ENCODE results near the gene TBATA. TPM values are rescaled to one million over a fixed set of nuclear protein-coding genes. Genes with fewer than 3 reads are reported as not detected.
A peak's percentile ranks its signal among the peaks of the same experiment; 100 is the strongest.

TBATA gene, protein sequence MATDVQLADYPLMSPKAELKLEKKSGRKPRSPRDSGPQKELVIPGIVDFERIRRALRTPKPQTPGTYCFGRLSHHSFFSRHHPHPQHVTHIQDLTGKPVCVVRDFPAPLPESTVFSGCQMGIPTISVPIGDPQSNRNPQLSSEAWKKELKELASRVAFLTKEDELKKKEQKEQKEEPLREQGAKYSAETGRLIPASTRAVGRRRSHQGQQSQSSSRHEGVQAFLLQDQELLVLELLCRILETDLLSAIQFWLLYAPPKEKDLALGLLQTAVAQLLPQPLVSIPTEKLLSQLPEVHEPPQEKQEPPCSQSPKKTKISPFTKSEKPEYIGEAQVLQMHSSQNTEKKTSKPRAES
- total RNA-seq (not detected), polyA plus RNA-seq (0.16 TPM)
- long read RNA-seq, donor 1, result 0 reads
- long read RNA-seq, donor 2, result 0 reads
- long read RNA-seq, donor 3, result 0 reads
- long read RNA-seq, donor 4, result 0 reads

DNA sequence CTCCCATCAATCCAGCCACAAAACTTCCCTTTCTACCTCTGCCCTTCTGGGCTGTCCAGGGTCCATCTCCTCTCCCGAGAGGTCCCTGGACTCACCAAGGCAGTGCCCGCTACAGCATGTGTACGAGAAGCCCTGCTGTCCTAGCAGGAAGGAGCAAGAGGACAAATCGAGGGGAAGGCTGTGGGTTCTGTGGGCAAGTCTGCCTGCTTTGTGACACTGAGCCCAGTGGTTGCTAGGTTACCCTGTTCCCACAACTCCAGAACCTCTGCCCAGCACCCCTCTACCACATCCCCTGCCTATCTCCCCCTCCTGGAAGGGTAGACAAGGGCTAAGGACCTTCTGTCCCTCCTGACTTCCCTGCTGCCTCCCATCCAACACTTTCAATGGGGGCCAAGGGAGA is at the start of gene TBATA:
TSS of gene TBATA (minus strand) at position 188 of the 400 bp plus-strand sequence. CDS start 1,998 bp downstream, outside the sequence.
- 70% methylated on average over 4 of the region's 4 CpGs for WGBS
- peaks cover 2% of the 10 kb centered on the region for H3K4me1 ChIP-seq (ENCODE audit: control insufficient read depth, insufficient read depth, low read length)
- DNase-seq (no peak), ATAC-seq (no peak)
- no peak within 1 kb of the TSS for H3K27ac ChIP-seq (ENCODE audit: low read length)
- intact Hi-C loops (cut with DNase I), result no loop called here
- H3K4me3 ChIP-seq (ENCODE audit: low read length), result no peak within 1 kb of the TSS
- no peaks in the 10 kb centered on the region for H3K9me3 ChIP-seq (ENCODE audit: control insufficient read depth, low read length)
- H3K27me3 ChIP-seq (ENCODE audit: control insufficient read depth, insufficient read depth), result no peaks in the 10 kb centered on the region

DNA sequence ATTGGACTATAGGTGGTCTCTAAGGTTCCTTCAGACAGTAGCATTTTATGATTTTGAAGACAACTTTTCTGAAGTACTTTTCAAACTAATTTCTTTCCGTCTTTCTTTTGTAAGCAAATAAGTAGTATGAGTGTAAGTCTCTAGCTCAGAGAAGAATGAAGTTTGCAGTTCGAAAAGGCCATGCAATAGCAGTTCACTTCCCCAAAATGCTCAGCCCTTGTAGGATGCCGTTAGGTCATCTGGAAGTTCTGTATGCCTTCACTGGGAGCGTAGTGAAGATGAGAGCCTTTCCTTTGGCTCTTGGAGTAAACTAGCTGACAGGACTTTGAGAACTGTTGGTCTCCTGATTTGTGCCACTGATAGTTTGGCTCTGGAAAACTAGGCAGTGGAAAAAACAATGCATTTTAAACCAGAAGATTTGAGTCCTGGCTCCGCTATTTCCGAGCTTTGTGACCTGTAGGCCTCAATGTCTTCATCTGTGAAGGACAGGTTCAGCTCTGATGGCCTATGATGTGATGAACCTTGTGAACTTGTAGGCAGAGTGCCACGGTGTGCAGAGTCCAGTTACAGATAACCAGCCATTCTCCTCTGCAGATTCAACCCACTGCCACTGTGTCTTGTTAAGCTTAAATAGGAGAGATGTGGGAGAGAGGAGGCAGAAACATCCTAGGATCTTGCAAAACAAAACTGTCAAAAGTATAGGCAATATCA is 49.4 kb upstream of the TBATA start:
- Histone ChIP-seq H3K9me3 (ENCODE audit: control insufficient read depth, low read length) (no peaks in the 10 kb centered on the region), H3K4me3 (ENCODE audit: low read length) (no peak overlapping the region), H3K27me3 (ENCODE audit: control insufficient read depth, insufficient read depth) (no peaks in the 10 kb centered on the region), H3K4me1 (ENCODE audit: control insufficient read depth, insufficient read depth, low read length) (peaks cover 6% of the 10 kb centered on the region), H3K27ac (ENCODE audit: low read length) (no peak overlapping the region)
- intact Hi-C loops (cut with DNase I), result no loop called here
- WGBS, result 83% methylated on average over 7 of the region's 7 CpGs
- ATAC-seq, result no peak
- DNase-seq, result no peak

- H3K4me1 ChIP-seq (ENCODE audit: control insufficient read depth, insufficient read depth, low read length), result peaks cover 6% of the 10 kb centered on the region
- no peak overlapping the region for H3K27ac ChIP-seq (ENCODE audit: low read length)
- ATAC-seq, result no peak
- H3K9me3 ChIP-seq (ENCODE audit: control insufficient read depth, low read length), result no peaks in the 10 kb centered on the region
- DNase-seq, result no peak
- intact Hi-C loops (cut with DNase I), result no loop called here
- WGBS, result 90% methylated on average over 5 of the region's 5 CpGs
- no peaks in the 10 kb centered on the region for H3K27me3 ChIP-seq (ENCODE audit: control insufficient read depth, insufficient read depth)
- no peak overlapping the region for H3K4me3 ChIP-seq (ENCODE audit: low read length)
These were observed 48.8 kb upstream of the TBATA start for GRCh38 chr10:70834021-70834420.

DNA sequence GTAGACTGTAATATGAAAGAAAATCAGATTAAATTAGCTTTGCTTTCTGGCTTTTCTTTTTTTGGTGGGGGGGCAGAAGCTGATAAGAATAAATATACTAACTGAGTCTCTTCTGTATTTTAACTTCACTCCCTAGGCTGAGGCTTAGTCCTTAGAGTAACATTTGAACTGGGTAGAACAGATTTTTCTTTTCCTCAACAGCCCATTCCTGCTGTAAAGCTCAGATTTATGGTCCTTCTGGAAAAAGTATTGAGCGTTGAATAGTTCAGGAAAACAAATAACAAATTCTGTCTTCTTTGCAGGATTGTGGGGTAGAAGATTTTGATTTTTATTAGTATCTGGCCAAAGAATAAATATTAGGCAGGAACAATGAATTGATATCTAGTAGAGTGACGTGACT is 48.4 kb upstream of the TBATA start:
- DNase-seq (no peak), ATAC-seq (no peak)
- 67% methylated on average over 2 of the region's 2 CpGs for WGBS
- intact Hi-C loops (cut with DNase I), result no loop called here
- no peaks in the 10 kb centered on the region for H3K9me3 ChIP-seq (ENCODE audit: control insufficient read depth, low read length)
- H3K27ac ChIP-seq (ENCODE audit: low read length), result no peak overlapping the region
- H3K4me3 ChIP-seq (ENCODE audit: low read length), result no peak overlapping the region
- H3K27me3 ChIP-seq (ENCODE audit: control insufficient read depth, insufficient read depth), result no peaks in the 10 kb centered on the region
- H3K4me1 ChIP-seq (ENCODE audit: control insufficient read depth, insufficient read depth, low read length), result peaks cover 6% of the 10 kb centered on the region

DNA sequence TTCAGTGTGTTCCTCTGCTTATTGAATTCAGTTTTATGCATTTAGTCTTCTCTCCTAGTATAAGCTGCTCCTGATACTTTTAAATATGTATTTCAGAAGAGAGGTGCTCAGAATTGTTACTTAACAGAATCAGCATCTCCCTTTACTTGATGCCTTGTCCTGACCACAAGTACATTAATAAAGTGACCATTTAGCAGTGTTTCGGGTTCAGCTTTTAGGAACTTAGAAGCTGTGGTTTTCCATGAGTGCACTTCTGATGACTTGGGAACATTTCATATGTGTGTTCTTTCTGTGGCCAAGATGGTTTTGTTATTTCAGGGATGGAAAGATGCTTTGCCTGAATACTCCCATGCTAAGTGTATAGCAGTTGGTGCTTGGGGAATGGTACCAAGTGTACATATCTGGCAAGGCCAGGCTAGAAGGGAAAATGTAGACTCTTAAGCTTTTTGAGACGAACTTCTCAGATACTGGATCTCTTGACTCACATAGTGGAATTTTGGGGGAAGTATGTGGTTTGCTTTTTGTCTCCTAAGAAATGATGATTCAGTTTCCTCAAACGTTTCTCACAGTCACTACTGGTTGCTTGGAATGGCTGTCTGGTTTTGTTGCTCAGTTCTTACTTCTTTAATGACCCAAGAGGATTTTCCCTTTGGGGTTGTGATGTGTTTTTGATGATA is 47.8 kb upstream of the TBATA start:
- 52% methylated on average over 3 of the region's 3 CpGs for WGBS
- ATAC-seq (peak in 1 of 2 donors; percentile 32), DNase-seq (no peak)
- Histone ChIP-seq H3K27ac (ENCODE audit: low read length) (no peak overlapping the region), H3K27me3 (ENCODE audit: control insufficient read depth, insufficient read depth) (no peaks in the 10 kb centered on the region), H3K4me3 (ENCODE audit: low read length) (no peak overlapping the region), H3K9me3 (ENCODE audit: control insufficient read depth, low read length) (no peaks in the 10 kb centered on the region), H3K4me1 (ENCODE audit: control insufficient read depth, insufficient read depth, low read length) (peaks cover 7% of the 10 kb centered on the region)
- intact Hi-C loops (cut with DNase I), result no loop called here

- ATAC-seq, result no peak
- 70% methylated on average over 3 of the region's 3 CpGs for WGBS
- no peak for DNase-seq
- Histone ChIP-seq H3K27me3 (ENCODE audit: control insufficient read depth, insufficient read depth) (no peaks in the 10 kb centered on the region), H3K4me1 (ENCODE audit: control insufficient read depth, insufficient read depth, low read length) (peaks cover 7% of the 10 kb centered on the region), H3K4me3 (ENCODE audit: low read length) (no peak overlapping the region), H3K9me3 (ENCODE audit: control insufficient read depth, low read length) (no peaks in the 10 kb centered on the region), H3K27ac (ENCODE audit: low read length) (no peak overlapping the region)
- intact Hi-C loops (cut with DNase I), result no loop called here
These were observed 47.0 kb upstream of the TBATA start for GRCh38 chr10:70832221-70832620.

DNA sequence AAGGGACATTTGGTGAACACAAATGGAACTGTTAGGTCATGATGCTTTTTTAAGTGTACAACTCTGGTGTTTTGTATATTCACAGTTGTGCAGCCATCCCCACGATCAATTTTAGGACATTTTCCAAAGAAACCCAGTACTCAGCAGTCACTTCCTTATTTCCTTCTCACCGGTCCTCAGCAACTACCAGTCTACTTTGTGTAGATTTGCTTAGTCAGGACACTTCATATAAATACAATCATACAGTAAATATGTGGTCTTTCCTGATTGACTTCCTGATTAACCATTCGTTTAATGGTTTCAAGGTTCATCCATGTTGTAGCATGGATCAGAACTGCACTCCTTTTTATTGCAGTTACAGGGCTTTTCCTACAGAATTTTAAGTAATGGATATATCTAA is 45.0 kb upstream of the TBATA start:
- WGBS, result 45% methylated on average over 3 of the region's 3 CpGs
- ATAC-seq, result no peak
- Histone ChIP-seq H3K27me3 (ENCODE audit: control insufficient read depth, insufficient read depth) (no peaks in the 10 kb centered on the region), H3K27ac (ENCODE audit: low read length) (no peak overlapping the region), H3K9me3 (ENCODE audit: control insufficient read depth, low read length) (no peaks in the 10 kb centered on the region), H3K4me1 (ENCODE audit: control insufficient read depth, insufficient read depth, low read length) (peaks cover 5% of the 10 kb centered on the region), H3K4me3 (ENCODE audit: low read length) (no peak overlapping the region)
- no peak for DNase-seq
- intact Hi-C loops (cut with DNase I), result no loop called here

DNA sequence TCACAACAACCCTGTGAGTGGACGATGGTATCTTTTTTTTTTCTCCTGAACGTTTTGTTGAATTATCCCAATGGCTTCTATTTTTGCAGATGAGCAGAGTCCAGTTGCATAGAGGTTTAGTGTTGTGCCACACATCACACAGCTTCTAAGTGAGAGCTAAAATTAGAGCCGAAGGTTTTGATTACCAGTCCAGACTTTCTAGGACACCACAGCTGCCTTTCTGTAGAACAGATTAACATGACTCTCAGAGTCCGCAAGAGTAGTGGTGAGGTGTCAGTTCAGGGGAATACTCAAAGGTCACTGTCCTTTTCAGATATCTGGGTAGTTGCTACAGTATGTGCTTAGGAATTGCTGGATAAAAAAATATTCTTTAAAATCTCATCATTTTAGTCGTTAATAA is 44.4 kb upstream of the TBATA start:
- Histone ChIP-seq H3K4me1 (ENCODE audit: control insufficient read depth, insufficient read depth, low read length) (peaks cover 5% of the 10 kb centered on the region), H3K9me3 (ENCODE audit: control insufficient read depth, low read length) (no peaks in the 10 kb centered on the region), H3K27me3 (ENCODE audit: control insufficient read depth, insufficient read depth) (no peaks in the 10 kb centered on the region), H3K27ac (ENCODE audit: low read length) (no peak overlapping the region), H3K4me3 (ENCODE audit: low read length) (no peak overlapping the region)
- 58% methylated on average over 5 of the region's 5 CpGs for WGBS
- ATAC-seq (peak; percentile 82 to 87), DNase-seq (no peak)
- intact Hi-C loops (cut with DNase I), result no loop called here

DNA sequence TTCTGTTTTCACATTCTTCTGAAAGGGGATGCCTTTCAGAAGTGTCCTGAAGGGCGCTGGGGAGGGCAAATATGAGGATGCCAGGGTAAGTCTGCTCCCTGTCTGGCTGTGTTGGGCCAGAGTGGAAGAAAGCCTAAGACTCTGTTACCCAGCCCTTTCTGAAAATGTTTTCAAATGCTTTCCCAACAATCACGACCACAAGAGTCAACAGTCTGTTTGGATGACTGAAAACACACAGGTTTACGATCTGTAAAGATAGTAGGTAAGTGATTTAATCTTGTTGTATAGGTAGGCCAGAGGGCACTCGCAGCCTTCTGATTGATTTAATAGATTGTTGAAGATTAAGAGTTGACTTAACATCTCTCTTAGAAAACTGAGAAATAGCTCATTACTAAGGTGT is 43.7 kb upstream of the TBATA start:
- Histone ChIP-seq H3K27ac (ENCODE audit: low read length) (no peak overlapping the region), H3K9me3 (ENCODE audit: control insufficient read depth, low read length) (no peaks in the 10 kb centered on the region), H3K4me1 (ENCODE audit: control insufficient read depth, insufficient read depth, low read length) (peaks cover 5% of the 10 kb centered on the region), H3K4me3 (ENCODE audit: low read length) (no peak overlapping the region), H3K27me3 (ENCODE audit: control insufficient read depth, insufficient read depth) (no peaks in the 10 kb centered on the region)
- intact Hi-C loops (cut with DNase I), result no loop called here
- ATAC-seq (no peak), DNase-seq (no peak)
- 75% methylated on average over 4 of the region's 4 CpGs for WGBS

DNA sequence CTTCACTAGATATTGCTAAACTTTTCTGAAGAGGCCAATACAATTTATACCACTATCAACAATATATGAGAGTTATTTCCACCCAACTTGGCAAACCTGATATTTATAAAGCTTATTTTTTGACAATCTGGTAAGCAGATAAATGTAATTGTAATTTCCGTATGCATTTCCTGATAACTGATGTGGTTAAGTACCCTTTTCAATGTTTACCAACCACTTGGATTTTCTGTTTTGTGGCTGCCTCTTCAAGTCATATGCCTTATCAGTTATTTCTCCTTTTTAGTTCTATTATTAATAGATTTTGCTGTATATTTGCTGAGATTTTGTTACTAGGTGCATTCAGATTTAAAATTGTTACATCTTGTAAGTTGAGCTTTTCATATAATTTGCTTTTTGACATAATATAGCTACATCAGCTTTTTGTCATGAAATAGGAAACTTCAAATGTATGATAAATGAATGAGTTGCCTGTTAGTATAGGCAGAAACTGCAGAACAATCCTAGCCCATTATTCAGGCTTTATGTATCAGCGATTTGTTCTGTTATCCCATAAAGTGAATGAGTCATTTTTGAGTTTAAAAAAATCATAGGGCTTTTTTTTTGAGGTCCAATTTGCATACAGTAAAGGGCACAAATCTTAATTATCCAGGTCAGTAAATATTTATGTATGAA is 42.0 kb upstream of the TBATA start:
- no peak for DNase-seq
- Histone ChIP-seq H3K27me3 (ENCODE audit: control insufficient read depth, insufficient read depth) (no peaks in the 10 kb centered on the region), H3K4me1 (ENCODE audit: control insufficient read depth, insufficient read depth, low read length) (peaks cover 3% of the 10 kb centered on the region), H3K9me3 (ENCODE audit: control insufficient read depth, low read length) (no peaks in the 10 kb centered on the region), H3K27ac (ENCODE audit: low read length) (no peak overlapping the region), H3K4me3 (ENCODE audit: low read length) (no peak overlapping the region)
- intact Hi-C loops (cut with DNase I), result no loop called here
- WGBS, result 82% methylated on average over 2 of the region's 2 CpGs
- ATAC-seq, result no peak
